Inferior parietal cortex (tissue), 1 donor: ENCODE data around the gene SNAP29.
"Not testable (repeated sequence)": the region's sequence is repeated elsewhere in the genome, so short reads cannot be mapped to it uniquely, and the experiment has no call there.

Experiments used
- DNase-seq: peaks from one replicate; pipeline ENCODE4 v3.0.0-alpha.2; 2016; ENCODE audit errors: extremely low spot score

Gene SNAP29

GRCh38 chr22:20866736-20867135 lies 7.9 kb downstream of the SNAP29 start:
- no peak for DNase-seq

GRCh38 chr22:20867179-20868024 lies 8.6 kb downstream of the SNAP29 start:
- DNase-seq, result peak; percentile 88

- DNase-seq, result no peak
These were observed 9.5 kb downstream of the SNAP29 start for GRCh38 chr22:20868025-20868962.

GRCh38 chr22:20869234-20869633 lies 10.4 kb downstream of the SNAP29 start:
- no peak for DNase-seq

- DNase-seq, result no peak
These were observed 14.4 kb downstream of the SNAP29 start for GRCh38 chr22:20873214-20873613.

- DNase-seq, result no peak
These were observed 16.5 kb downstream of the SNAP29 start for GRCh38 chr22:20875296-20875695.

- no peak for DNase-seq
These were observed 18.9 kb downstream of the SNAP29 start for GRCh38 chr22:20877715-20878114.

- no peak for DNase-seq
These were observed 22.4 kb downstream of the SNAP29 start for GRCh38 chr22:20881231-20881630.

GRCh38 chr22:20881869-20882815 lies 23.3 kb downstream of the SNAP29 start:
- no peak for DNase-seq

GRCh38 chr22:20882855-20883254 lies 24.0 kb downstream of the SNAP29 start:
- DNase-seq, result no peak

- no peak for DNase-seq
These were observed 25.6 kb downstream of the SNAP29 start for GRCh38 chr22:20884454-20884853.

- DNase-seq, result no peak
These were observed 26.3 kb downstream of the SNAP29 start for GRCh38 chr22:20885017-20885556.

GRCh38 chr22:20885557-20886323 lies 26.9 kb downstream of the SNAP29 start:
- DNase-seq, result peak; percentile 84

- no peak for DNase-seq
These were observed 28.6 kb downstream of the SNAP29 start for GRCh38 chr22:20887375-20887774.

- no peak for DNase-seq
These were observed 30.4 kb downstream of the SNAP29 start for GRCh38 chr22:20889025-20889704.

GRCh38 chr22:20889904-20890540 lies 31.2 kb downstream of the SNAP29 start:
- DNase-seq, result no peak

GRCh38 chr22:20890975-20891374 lies 32.2 kb downstream of the SNAP29 start:
- no peak for DNase-seq

GRCh38 chr22:20897737-20898136 lies 38.9 kb downstream of the SNAP29 start:
- not testable (repeated sequence) for DNase-seq

GRCh38 chr22:20899827-20900423 lies 41.1 kb downstream of the SNAP29 start:
- no peak for DNase-seq
